Endothelial cell of coronary artery (primary cell): ENCODE data around the gene ABL1. TPM values are rescaled to one million over a fixed set of nuclear protein-coding genes. Genes with fewer than 3 reads are reported as not detected.

Experiments
- total RNA-seq: library from RNA; depleted of rRNA; stranded (reverse); fragments of >200 nt; gene quantifications from 2 replicates; pipeline ENCODE4 v1.2.3, GENCODE V29; 2014

Gene ABL1
- 44.4 and 53.6 TPM in 2 replicates for total RNA-seq

GRCh38 chr9:130834371-130835336 is at the start of gene ABL1:
ABL1 (plus strand) TSS chr9:130835254; CDS start chr9:130835447, 193 bp downstream.

GRCh38 chr9:130896233-130897014 is 61.4 kb downstream of the ABL1 start, which contains the start of gene QRFP:
QRFP (minus strand) TSS chr9:130896812; CDS start chr9:130893838, 2,974 bp downstream.

Other genes starting within 250 kb of the ABL1 start
- not detected in 2 replicates for gene PRDM12, start 170.7 kb upstream of the ABL1 start, total RNA-seq
- 30.8 and 38.2 TPM in 2 replicates for gene EXOSC2, start 141.5 kb upstream of the ABL1 start, total RNA-seq
- not detected in 2 replicates for gene QRFP, start 61.6 kb downstream of the ABL1 start, total RNA-seq
- gene FIBCD1, start 104.0 kb downstream of the ABL1 start, total RNA-seq, result 0.09 and 0.19 TPM in 2 replicates
- gene LAMC3, start 173.9 kb downstream of the ABL1 start, total RNA-seq, result under 0.01 TPM in 1 of 2 replicates, not detected in the other